ENCODE data around the gene VAMP1. TPM values are rescaled to one million over a fixed set of nuclear protein-coding genes. Genes with fewer than 3 reads are reported as not detected.

Gene VAMP1
- total RNA-seq, 1 donor from 2014 or later: 39.9 TPM

- intact Hi-C loops (cut with micrococcal nuclease): no loop called here
Measured at GRCh38 chr12:6430124-6430989, 40.1 kb downstream of the VAMP1 start.

GRCh38 chr12:6428326-6428725 is 42.2 kb downstream of the VAMP1 start:
- intact Hi-C loops (cut with micrococcal nuclease): no loop called here

DNA sequence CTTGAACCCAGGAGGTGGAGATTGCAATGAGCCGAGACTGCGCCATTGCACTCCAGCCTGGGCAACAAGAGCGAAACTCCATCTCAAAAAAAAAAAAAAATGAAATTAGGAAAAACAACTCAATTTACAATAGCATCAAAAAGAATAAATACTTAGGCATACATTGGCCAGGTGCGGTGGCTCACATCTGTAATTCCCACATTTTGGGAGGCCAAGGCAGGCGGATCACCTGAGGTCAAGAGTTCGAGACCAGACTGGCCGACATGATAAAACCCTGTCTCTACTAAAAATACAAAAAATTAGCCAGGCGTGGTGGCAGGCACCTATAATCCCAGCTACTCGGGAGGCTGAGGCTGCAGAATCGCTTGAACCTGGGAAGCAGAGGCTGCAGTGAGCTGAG is 42.7 kb downstream of the VAMP1 start:
- intact Hi-C loops (cut with micrococcal nuclease): loop anchor here (1.0 to 2.0 kb wide), 5 partner anchors 19 to 66 kb away; partner anchors contain the start of genes MRPL51, TAPBPL and VAMP1

DNA sequence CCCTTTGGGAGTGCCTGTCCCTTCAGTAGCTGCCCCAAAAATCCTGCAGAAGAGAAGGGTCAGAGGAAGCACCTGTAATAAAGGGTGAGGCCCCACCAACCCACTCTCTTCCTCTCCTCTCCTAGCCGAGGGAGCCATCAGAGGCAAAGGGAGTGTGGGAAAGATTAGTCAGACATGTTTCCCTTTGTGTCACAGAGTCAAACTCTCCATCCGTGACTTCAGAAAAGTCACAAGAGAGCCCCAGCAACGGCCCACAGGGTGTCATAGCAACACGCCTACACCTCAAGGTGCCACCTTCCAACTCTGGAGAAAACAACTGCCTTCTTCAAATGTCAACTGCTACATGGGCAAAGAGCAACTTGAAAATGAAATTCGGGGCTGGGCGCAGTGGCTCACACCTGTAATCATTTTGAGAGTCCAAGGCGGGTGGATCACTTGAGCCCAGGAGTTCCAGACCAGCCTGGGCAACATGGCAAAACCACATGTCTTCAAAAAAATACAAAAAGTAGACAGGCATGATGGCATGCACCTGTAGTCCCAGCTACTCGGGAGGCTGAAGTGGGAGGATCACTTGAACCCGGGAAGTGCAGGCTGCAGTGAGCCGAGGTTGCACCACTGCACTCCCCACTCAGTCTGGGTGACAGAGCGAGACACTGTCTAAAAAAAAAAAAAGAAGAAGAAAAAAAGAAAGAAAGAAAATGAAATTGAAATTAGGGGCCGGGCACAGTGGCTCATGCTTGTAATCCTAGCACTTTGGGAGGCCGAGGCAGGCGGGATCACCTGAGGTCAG is 43.4 kb downstream of the VAMP1 start:
- intact Hi-C loops (cut with micrococcal nuclease): loop anchor here (1.0 to 2.0 kb wide), 5 partner anchors 19 to 66 kb away; partner anchors contain the start of genes MRPL51, TAPBPL and VAMP1

DNA sequence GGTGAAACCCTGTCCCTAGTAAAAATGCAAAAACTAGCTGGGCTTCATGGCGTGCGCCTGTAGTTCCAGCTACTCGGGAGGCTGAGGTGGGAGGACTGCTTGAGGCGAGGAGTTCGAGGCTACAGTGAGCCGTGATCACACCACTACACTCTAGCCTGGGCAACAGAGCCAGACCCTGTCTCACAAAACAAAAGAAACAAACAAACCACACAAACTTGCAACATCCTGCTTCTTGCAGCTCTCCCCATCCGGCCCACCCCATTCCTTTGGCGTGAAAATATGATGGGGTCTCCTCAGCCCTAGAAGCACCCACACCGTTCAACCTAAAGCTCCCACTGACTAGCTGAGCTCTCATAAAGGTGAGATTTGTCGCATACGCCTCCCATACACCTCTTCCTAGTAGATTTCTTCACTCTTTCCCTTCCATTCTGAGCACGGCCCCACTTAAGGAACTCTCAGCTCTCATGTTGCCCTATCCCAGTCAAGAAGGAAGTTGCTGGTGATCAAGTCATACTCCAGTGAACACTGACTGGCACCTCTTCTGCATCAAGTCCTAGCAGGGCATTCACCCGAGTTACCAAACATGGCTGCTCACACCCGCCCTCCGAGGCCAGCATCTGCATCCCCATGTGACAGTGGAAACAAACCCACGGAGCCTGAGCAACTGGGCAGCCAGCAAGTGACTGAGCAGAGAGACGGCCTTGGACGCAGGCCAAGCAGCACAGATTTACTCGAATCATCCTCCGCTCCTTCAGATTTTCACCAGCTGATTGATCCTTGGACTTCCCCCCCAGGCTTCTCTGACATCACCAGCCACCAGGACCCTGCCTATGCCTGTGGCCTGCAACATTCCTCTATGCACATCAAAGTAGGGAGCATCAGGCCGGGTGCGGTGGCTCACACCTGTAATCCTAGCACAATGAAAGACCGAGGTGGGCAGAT is 44.6 kb downstream of the VAMP1 start:
- intact Hi-C loops (cut with micrococcal nuclease): loop anchor here (2.0 kb wide), 1 partner anchor 37 kb away; no protein-coding TSS in a partner anchor

DNA sequence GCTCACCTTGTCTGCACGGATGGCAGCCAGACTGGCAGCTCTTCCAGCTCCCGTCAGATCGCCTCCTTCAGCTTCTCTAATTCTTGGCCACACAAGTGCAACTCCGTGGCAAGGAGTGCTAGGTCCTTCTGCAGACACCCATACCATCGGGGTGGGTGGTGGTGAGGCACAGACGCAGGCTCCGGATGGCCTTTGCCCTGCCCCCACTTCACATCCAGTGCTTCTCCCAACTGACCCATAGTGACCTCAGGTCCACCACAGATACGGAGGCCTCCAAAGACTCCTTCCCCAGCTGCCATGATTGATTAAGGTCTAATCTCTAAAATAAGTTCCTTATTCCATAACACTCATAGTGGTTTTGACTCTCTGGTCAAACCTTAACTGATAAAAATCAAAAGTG is 45.6 kb downstream of the VAMP1 start:
- intact Hi-C loops (cut with micrococcal nuclease): no loop called here

DNA sequence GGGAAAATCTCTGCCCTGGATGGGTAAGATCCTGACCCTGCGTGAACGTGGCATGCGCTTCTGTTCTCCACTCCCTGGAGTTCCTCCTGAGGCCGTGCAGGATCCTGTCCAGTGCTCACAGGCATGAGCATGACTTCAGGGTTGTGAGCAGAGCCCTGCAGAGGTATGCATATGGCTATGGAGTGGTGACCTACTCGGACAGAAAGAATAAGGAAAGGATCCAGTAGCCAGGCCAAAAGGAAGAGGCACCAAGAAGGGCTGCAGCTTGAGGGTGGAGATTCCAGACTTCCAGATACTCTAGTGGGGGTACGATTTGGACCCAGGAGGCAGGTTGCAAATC is 46.5 kb downstream of the VAMP1 start:
- intact Hi-C loops (cut with micrococcal nuclease): no loop called here

GRCh38 chr12:6423267-6424007 is 47.0 kb downstream of the VAMP1 start:
- intact Hi-C loops (cut with micrococcal nuclease): loop anchor here (1.0 kb wide), 10 partner anchors 21 to 135 kb away; partner anchors contain the start of genes CD27, GAPDH, MRPL51 and TAPBPL

DNA sequence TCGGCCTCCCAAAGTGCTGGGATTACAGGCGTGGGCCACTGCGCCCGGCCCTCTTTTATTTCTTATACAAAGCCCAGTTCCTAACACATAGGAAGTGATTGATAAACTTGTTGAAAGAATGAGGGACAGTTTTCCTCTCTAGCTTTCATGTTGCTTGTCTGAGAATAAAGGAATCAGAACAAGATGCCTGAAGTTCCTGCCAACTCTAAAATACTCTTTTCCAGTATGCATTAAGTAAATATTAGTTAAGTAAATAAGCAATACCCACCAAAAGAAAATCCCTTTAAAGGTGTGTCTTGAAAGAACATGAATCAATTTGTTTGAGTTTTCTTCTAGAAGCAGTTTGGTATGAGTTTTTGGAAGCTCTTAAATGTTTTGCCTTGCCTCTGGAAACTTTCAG is 50.1 kb downstream of the VAMP1 start:
- intact Hi-C loops (cut with micrococcal nuclease): no loop called here

DNA sequence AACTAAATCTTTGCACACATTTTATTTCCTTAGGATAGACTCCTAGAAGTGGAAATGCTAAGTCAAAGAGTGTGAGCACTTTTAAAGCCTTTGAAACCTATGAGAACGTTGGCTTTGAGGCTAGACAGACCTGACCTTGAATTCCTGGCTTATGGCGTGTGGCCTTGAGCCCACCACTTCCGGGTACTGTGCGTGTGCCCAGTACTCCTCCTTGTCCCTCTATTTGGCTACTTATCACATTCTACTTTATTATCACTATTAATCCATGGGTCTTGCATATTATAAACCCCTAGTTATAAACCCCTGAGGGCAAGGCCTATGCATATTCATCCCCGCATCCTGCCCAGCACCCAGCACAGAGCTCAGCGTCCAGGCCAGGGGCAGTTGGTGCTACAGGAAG is 51.7 kb downstream of the VAMP1 start:
- intact Hi-C loops (cut with micrococcal nuclease): no loop called here

- intact Hi-C loops (cut with micrococcal nuclease): no loop called here
Measured at GRCh38 chr12:6416596-6416995, 53.9 kb downstream of the VAMP1 start.

Other genes starting within 250 kb of the VAMP1 start
- not detected in 2 replicates for gene PLEKHG6, start 160.0 kb downstream of the VAMP1 start, total RNA-seq
- 56.4 and 60.2 TPM in 2 replicates for gene TNFRSF1A, start 128.6 kb downstream of the VAMP1 start, total RNA-seq
- gene SCNN1A, start 95.1 kb downstream of the VAMP1 start, total RNA-seq: 0.07 TPM in 1 of 2 replicates, not detected in the other
- 0.20 and 1.0 TPM in 2 replicates for gene LTBR, start 86.5 kb downstream of the VAMP1 start, total RNA-seq
- 88.3 and 89.8 TPM in 2 replicates for gene CD27, start 25.7 kb downstream of the VAMP1 start, total RNA-seq
- 63.1 and 72.0 TPM in 2 replicates for gene TAPBPL, start 18.6 kb downstream of the VAMP1 start, total RNA-seq
- gene MRPL51, start 22.6 kb upstream of the VAMP1 start, total RNA-seq: 195 and 201 TPM in 2 replicates
- gene NCAPD2, start 23.4 kb upstream of the VAMP1 start, total RNA-seq: 112 and 123 TPM in 2 replicates
- 3,817 and 3,902 TPM in 2 replicates for gene GAPDH, start 63.8 kb upstream of the VAMP1 start, total RNA-seq
- 29.1 and 29.9 TPM in 2 replicates for gene IFFO1, start 85.4 kb upstream of the VAMP1 start, total RNA-seq
- gene NOP2, start 97.6 kb upstream of the VAMP1 start, total RNA-seq: 93.7 and 97.0 TPM in 2 replicates
- gene CHD4, start 136.7 kb upstream of the VAMP1 start, total RNA-seq: 294 and 309 TPM in 2 replicates
- gene LPAR5, start 165.3 kb upstream of the VAMP1 start, total RNA-seq: 4.6 and 5.7 TPM in 2 replicates
- 1.0 and 1.5 TPM in 2 replicates for gene ACRBP, start 176.8 kb upstream of the VAMP1 start, total RNA-seq
- 23.7 and 27.7 TPM in 2 replicates for gene ING4, start 192.4 kb upstream of the VAMP1 start, total RNA-seq
- 86.9 and 89.9 TPM in 2 replicates for gene ZNF384, start 218.7 kb upstream of the VAMP1 start, total RNA-seq
- 0.22 and 0.49 TPM in 2 replicates for gene PIANP, start 230.1 kb upstream of the VAMP1 start, total RNA-seq

Measured in T-helper 1 cell treated with Interleukin-12 subunit alpha and Interleukin-12 subunit beta and Interleukin-4 antibody, amounts not matched to agents 30 ng/mL and 1 ng/mL, for 36 hours (primary cell).